ENCODE results near the gene OR10D3.

DNA sequence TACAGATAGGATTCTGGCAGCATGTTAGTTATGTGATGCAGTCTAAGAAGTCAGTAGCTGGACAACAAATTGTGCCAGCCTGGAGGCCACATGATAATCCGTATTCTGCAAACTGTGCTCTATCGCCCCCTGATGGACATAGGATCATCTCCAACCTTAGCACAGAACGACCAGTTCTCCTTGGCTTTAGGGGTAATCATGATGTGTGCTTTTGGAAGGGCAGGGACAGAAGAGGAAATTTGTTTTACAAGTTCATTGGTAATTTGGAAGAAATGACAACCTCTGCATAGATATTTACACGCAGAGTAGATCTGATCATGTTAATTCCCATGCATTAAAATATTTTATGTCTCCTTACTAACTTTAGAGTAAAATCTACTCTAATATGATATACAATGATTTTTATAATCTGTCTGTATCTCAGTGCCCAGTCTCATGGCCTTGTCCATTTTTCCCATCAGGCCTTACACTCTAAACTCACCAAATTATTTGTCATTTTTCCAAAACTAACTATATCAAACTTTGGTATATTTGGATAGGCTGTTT, 12.1 kb downstream of the OR10D3 start:
- TF ChIP-seq, protein P1, sequence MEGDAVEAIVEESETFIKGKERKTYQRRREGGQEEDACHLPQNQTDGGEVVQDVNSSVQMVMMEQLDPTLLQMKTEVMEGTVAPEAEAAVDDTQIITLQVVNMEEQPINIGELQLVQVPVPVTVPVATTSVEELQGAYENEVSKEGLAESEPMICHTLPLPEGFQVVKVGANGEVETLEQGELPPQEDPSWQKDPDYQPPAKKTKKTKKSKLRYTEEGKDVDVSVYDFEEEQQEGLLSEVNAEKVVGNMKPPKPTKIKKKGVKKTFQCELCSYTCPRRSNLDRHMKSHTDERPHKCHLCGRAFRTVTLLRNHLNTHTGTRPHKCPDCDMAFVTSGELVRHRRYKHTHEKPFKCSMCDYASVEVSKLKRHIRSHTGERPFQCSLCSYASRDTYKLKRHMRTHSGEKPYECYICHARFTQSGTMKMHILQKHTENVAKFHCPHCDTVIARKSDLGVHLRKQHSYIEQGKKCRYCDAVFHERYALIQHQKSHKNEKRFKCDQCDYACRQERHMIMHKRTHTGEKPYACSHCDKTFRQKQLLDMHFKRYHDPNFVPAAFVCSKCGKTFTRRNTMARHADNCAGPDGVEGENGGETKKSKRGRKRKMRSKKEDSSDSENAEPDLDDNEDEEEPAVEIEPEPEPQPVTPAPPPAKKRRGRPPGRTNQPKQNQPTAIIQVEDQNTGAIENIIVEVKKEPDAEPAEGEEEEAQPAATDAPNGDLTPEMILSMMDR (IDR thresholded peaks at IDR 0.05; ENCODE audit: control extremely low read depth in 1 of 3, insufficient read depth in 1 of 3, low read depth in 1 of 3, low read length in 3 of 3), result peak; percentile 59 to 91 (median 74)
- 0 out of 2 replicates have a peak, but pooled peaks have one; percentile 16 for TF ChIP-seq MAX (IDR thresholded peaks at IDR 0.05)
- TF ChIP-seq NANOG (IDR thresholded peaks at IDR 0.05; ENCODE audit: insufficient read depth, low read depth, low read length, poor library complexity, severe bottlenecking), result no peak
- no peak for TF ChIP-seq ATF3 (IDR thresholded peaks at IDR 0.05; ENCODE audit: insufficient read depth, low read depth, low read length)
- TF ChIP-seq SUZ12 (IDR thresholded peaks at IDR 0.05; ENCODE audit: low read length), result no peak
